ENCODE results near the gene LRRC42.

Gene LRRC42

GRCh38 chr1:54004481-54005049 is 58.4 kb downstream of the LRRC42 start:
- Histone ChIP-seq H4K20me1 (ENCODE audit: low read depth, low read length) (no peaks in the 10 kb centered on the region), H2AFZ (ENCODE audit: low read depth, low read length, severe bottlenecking) (no peak overlapping the region), H3K9me2 (replicated peaks; ENCODE audit: insufficient read depth, low read length) (no peaks in the 10 kb centered on the region), H3K9ac (ENCODE audit: low read length) (no peak overlapping the region), H3K9me3 (ENCODE audit: insufficient read depth, low read length) (no peaks in the 10 kb centered on the region), H3K79me2 (ENCODE audit: insufficient read depth, low read length) (no peaks in the 10 kb centered on the region), H3K27me3 (ENCODE audit: low read length) (no peaks in the 10 kb centered on the region), H3K4me3 (ENCODE audit: insufficient read depth, low read length, poor library complexity, severe bottlenecking) (no peak overlapping the region), H3K36me3 (ENCODE audit: low read length) (no peaks in the 10 kb centered on the region), H3K4me2 (ENCODE audit: low read depth, low read length, poor library complexity, severe bottlenecking) (no peak overlapping the region), H3K27ac (ENCODE audit: low read depth, low read length) (no peak overlapping the region), H3F3A (ENCODE audit: insufficient read depth) (no peaks in the 10 kb centered on the region)
- TF ChIP-seq EZH2phosphoT487 (conservative IDR thresholded peaks at IDR 0.05; ENCODE audit: low read length) (no peak), CTCF (IDR thresholded peaks at IDR 0.05; ENCODE audit: insufficient read depth, low read length, poor library complexity, severe bottlenecking) (no peak)

- Histone ChIP-seq H3K9me2 (replicated peaks; ENCODE audit: insufficient read depth, low read length) (no peaks in the 10 kb centered on the region), H3K27me3 (ENCODE audit: low read length) (no peaks in the 10 kb centered on the region), H3K4me3 (ENCODE audit: insufficient read depth, low read length, poor library complexity, severe bottlenecking) (no peak overlapping the region), H3K9me3 (ENCODE audit: insufficient read depth, low read length) (no peaks in the 10 kb centered on the region), H3K79me2 (ENCODE audit: insufficient read depth, low read length) (no peaks in the 10 kb centered on the region), H3K4me2 (ENCODE audit: low read depth, low read length, poor library complexity, severe bottlenecking) (no peak overlapping the region), H3K36me3 (ENCODE audit: low read length) (no peaks in the 10 kb centered on the region), H4K20me1 (ENCODE audit: low read depth, low read length) (no peaks in the 10 kb centered on the region), H3K27ac (ENCODE audit: low read depth, low read length) (no peak overlapping the region), H2AFZ (ENCODE audit: low read depth, low read length, severe bottlenecking) (no peak overlapping the region), H3F3A (ENCODE audit: insufficient read depth) (no peaks in the 10 kb centered on the region), H3K9ac (ENCODE audit: low read length) (no peak overlapping the region)
- TF ChIP-seq EZH2phosphoT487 (conservative IDR thresholded peaks at IDR 0.05; ENCODE audit: low read length) (no peak), CTCF (IDR thresholded peaks at IDR 0.05; ENCODE audit: insufficient read depth, low read length, poor library complexity, severe bottlenecking) (no peak)
These were observed 60.4 kb downstream of the LRRC42 start for GRCh38 chr1:54006508-54006907.

DNA sequence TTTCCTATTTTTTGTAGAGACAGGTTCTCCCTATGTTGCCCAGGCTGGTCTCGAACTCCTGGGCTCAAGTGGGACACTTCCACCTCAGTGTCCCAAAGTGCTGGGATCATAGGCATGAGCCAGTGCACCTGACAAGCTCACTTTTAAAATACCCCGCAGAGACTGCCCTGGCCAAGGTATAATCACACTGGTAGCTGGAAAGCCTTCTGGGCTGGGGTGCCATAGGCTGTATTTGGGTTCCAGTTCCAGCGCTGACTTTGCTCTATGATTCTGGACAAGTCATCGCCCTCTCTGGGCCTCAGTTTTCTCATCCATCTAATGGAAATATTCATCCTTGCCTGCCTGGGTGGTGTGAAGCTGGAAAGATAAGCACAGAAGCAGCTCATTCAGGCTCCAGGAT is 61.5 kb downstream of the LRRC42 start:
- Histone ChIP-seq H4K20me1 (ENCODE audit: low read depth, low read length) (no peaks in the 10 kb centered on the region), H3K9ac (ENCODE audit: low read length) (no peak overlapping the region), H3K9me2 (replicated peaks; ENCODE audit: insufficient read depth, low read length) (no peaks in the 10 kb centered on the region), H3K79me2 (ENCODE audit: insufficient read depth, low read length) (no peaks in the 10 kb centered on the region), H3K27ac (ENCODE audit: low read depth, low read length) (no peak overlapping the region), H2AFZ (ENCODE audit: low read depth, low read length, severe bottlenecking) (no peak overlapping the region), H3K27me3 (ENCODE audit: low read length) (no peaks in the 10 kb centered on the region), H3K4me2 (ENCODE audit: low read depth, low read length, poor library complexity, severe bottlenecking) (no peak overlapping the region), H3K9me3 (ENCODE audit: insufficient read depth, low read length) (no peaks in the 10 kb centered on the region), H3F3A (ENCODE audit: insufficient read depth) (no peaks in the 10 kb centered on the region), H3K4me3 (ENCODE audit: insufficient read depth, low read length, poor library complexity, severe bottlenecking) (no peak overlapping the region), H3K36me3 (ENCODE audit: low read length) (no peaks in the 10 kb centered on the region)
- TF ChIP-seq CTCF (IDR thresholded peaks at IDR 0.05; ENCODE audit: insufficient read depth, low read length, poor library complexity, severe bottlenecking) = no peak
- no peak for TF ChIP-seq EZH2phosphoT487 (conservative IDR thresholded peaks at IDR 0.05; ENCODE audit: low read length)

All from SU-DHL-6 (cell line).